Measurements from ENCODE around the gene MCC. TPM values are rescaled to one million over a fixed set of nuclear protein-coding genes. Genes with fewer than 3 reads are reported as not detected.

The MCC gene
- total and polyA plus RNA-seq, 2 donors (not counting 1 experiment from before 2014, with no cell fraction given), result 0.09 to 0.32 TPM

DNA sequence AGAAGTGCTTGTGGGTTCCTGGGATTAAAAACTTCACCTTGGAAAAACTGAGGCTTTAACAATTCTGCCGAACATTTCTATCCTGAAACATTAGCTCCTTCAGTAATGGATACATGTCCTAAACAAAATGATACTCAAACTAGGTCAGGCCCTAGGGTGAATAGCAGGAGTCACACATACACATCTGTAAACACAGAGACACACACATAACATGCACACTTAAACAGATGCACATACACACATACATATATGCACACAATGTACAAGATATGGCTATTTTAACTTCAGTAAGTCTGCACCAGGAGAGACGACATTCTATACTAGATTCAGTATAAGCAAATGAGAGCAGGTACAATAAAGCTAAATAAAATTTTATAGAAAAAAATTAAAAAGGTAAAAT lies 387.3 kb downstream of the MCC start:
- ChIA-PET POLR2A (no interaction called here), CTCF (no interaction called here)
- Histone ChIP-seq H3K27me3 (replicated peaks in 1 of 4; ENCODE audit: control extremely low read depth in 1 of 4, control insufficient read depth in 3 of 4, insufficient read depth in 4 of 4, low read length in 3 of 4) (no peaks in the 10 kb centered on the region), H3K4me1 (ENCODE audit: control insufficient read depth in 2 of 2, insufficient read depth in 2 of 2, low read length in 2 of 2) (no peaks in the 10 kb centered on the region), H3K9ac (ENCODE audit: low read length) (no peak overlapping the region), H3K79me2 (ENCODE audit: control insufficient read depth, insufficient read depth, low read length) (no peaks in the 10 kb centered on the region), H4K20me1 (ENCODE audit: control insufficient read depth, insufficient read depth, low read length, poor library complexity, severe bottlenecking) (no peaks in the 10 kb centered on the region), H3K4me3 (ENCODE audit: control extremely low read depth in 1 of 5, extremely low read depth in 1 of 5, insufficient read depth in 1 of 5, low read depth in 2 of 5, low read length in 4 of 5) (no peak overlapping the region), H3K27ac (ENCODE audit: low read length in 2 of 2) (no peak overlapping the region), H2AFZ (ENCODE audit: insufficient read depth, low read depth, low read length, poor library complexity, severe bottlenecking) (no peak overlapping the region), H3K36me3 (replicated peaks in 1 of 2; ENCODE audit: control extremely low read depth in 1 of 2, control insufficient read depth in 1 of 2, extremely low read depth in 1 of 2, insufficient read depth in 2 of 2, low read length in 1 of 2) (no peaks in the 10 kb centered on the region), H3K9me3 (ENCODE audit: control extremely low read depth in 1 of 3, control insufficient read depth in 2 of 3, insufficient read depth in 1 of 3, low read length in 2 of 3) (no peaks in the 10 kb centered on the region), H3K4me2 (replicated peaks; ENCODE audit: low read depth, low read length, poor library complexity, severe bottlenecking) (no peak overlapping the region)
- no peak for TF ChIP-seq EZH2 (IDR thresholded peaks at IDR 0.05; ENCODE audit: borderline replicate concordance, insufficient read depth, low read depth, low read length, poor library complexity, severe bottlenecking)
- TF ChIP-seq, protein P1, sequence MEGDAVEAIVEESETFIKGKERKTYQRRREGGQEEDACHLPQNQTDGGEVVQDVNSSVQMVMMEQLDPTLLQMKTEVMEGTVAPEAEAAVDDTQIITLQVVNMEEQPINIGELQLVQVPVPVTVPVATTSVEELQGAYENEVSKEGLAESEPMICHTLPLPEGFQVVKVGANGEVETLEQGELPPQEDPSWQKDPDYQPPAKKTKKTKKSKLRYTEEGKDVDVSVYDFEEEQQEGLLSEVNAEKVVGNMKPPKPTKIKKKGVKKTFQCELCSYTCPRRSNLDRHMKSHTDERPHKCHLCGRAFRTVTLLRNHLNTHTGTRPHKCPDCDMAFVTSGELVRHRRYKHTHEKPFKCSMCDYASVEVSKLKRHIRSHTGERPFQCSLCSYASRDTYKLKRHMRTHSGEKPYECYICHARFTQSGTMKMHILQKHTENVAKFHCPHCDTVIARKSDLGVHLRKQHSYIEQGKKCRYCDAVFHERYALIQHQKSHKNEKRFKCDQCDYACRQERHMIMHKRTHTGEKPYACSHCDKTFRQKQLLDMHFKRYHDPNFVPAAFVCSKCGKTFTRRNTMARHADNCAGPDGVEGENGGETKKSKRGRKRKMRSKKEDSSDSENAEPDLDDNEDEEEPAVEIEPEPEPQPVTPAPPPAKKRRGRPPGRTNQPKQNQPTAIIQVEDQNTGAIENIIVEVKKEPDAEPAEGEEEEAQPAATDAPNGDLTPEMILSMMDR (IDR thresholded peaks at IDR 0.05), result no peak
- no peaks in the 10 kb centered on the region for H3K27me3 Mint-ChIP-seq
- H3K27ac Mint-ChIP-seq, result no peak overlapping the region
- WGBS (ENCODE audit: insufficient coverage), result 100% methylated on average over 1 of the region's 2 CpGs
- intact Hi-C loops (cut with micrococcal nuclease), result no loop called here
- no peak for DNase-seq
- H3K9me3 Mint-ChIP-seq (ENCODE audit: insufficient read depth), result no peaks in the 10 kb centered on the region
- ATAC-seq (ENCODE audit: low read depth), result no peak
- no peak overlapping the region for H3K4me3 Mint-ChIP-seq
- H3K4me1 Mint-ChIP-seq, result no peaks in the 10 kb centered on the region

DNA sequence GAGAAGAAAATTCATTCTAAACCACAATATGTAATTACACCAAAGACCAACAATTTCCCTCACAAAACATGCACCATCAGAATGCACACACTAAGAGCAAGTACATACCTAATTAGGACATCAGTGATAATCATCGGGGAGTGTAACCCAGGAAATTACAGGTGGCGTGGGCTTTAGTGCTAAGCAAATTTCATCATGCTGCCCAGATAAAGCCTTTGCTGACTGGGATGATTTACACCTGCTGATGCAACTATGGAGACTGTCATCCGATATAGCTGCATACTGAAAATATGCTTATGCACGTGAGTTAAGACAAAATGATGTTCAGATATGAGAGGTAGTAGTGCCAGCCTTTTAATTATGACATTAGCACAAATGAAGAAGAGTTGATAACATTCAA lies 388.4 kb downstream of the MCC start:
- Mint-ChIP-seq H3K4me3 (no peak overlapping the region), H3K9me3 (ENCODE audit: insufficient read depth) (no peaks in the 10 kb centered on the region), H3K27me3 (no peaks in the 10 kb centered on the region), H3K27ac (no peak overlapping the region), H3K4me1 (no peaks in the 10 kb centered on the region)
- ChIA-PET CTCF (no interaction called here), POLR2A (no interaction called here)
- Histone ChIP-seq H4K20me1 (ENCODE audit: control insufficient read depth, insufficient read depth, low read length, poor library complexity, severe bottlenecking) (no peaks in the 10 kb centered on the region), H3K9ac (ENCODE audit: low read length) (no peak overlapping the region), H3K36me3 (replicated peaks in 1 of 2; ENCODE audit: control extremely low read depth in 1 of 2, control insufficient read depth in 1 of 2, extremely low read depth in 1 of 2, insufficient read depth in 2 of 2, low read length in 1 of 2) (no peaks in the 10 kb centered on the region), H3K4me3 (ENCODE audit: control extremely low read depth in 1 of 5, extremely low read depth in 1 of 5, insufficient read depth in 1 of 5, low read depth in 2 of 5, low read length in 4 of 5) (no peak overlapping the region), H3K4me2 (replicated peaks; ENCODE audit: low read depth, low read length, poor library complexity, severe bottlenecking) (no peak overlapping the region), H3K27ac (ENCODE audit: low read length in 2 of 2) (no peak overlapping the region), H2AFZ (ENCODE audit: insufficient read depth, low read depth, low read length, poor library complexity, severe bottlenecking) (no peak overlapping the region), H3K9me3 (ENCODE audit: control extremely low read depth in 1 of 3, control insufficient read depth in 2 of 3, insufficient read depth in 1 of 3, low read length in 2 of 3) (no peaks in the 10 kb centered on the region), H3K79me2 (ENCODE audit: control insufficient read depth, insufficient read depth, low read length) (no peaks in the 10 kb centered on the region), H3K4me1 (ENCODE audit: control insufficient read depth in 2 of 2, insufficient read depth in 2 of 2, low read length in 2 of 2) (no peaks in the 10 kb centered on the region), H3K27me3 (replicated peaks in 1 of 4; ENCODE audit: control extremely low read depth in 1 of 4, control insufficient read depth in 3 of 4, insufficient read depth in 4 of 4, low read length in 3 of 4) (no peaks in the 10 kb centered on the region)
- ATAC-seq (ENCODE audit: low read depth) (no peak), DNase-seq (no peak)
- intact Hi-C loops (cut with micrococcal nuclease), result no loop called here
- TF ChIP-seq, protein P1 (IDR thresholded peaks at IDR 0.05), result no peak
- TF ChIP-seq EZH2 (IDR thresholded peaks at IDR 0.05; ENCODE audit: borderline replicate concordance, insufficient read depth, low read depth, low read length, poor library complexity, severe bottlenecking), result no peak
- 100% methylated on average over 2 of the region's 4 CpGs for WGBS (ENCODE audit: insufficient coverage)

Measured in B cell (primary cell).